Progenitor cell of endocrine pancreas (in vitro differentiated cells): ENCODE data around the gene RNF5. TPM values are rescaled to one million over a fixed set of nuclear protein-coding genes. Genes with fewer than 3 reads are reported as not detected.

Experiments used
- DNase-seq: peaks from one replicate; pipeline ENCODE4 v3.0.0; 2021; ENCODE audit warnings: low spot score; ENCODE audit not compliant: unreplicated experiment
- H3K27ac Mint-ChIP-seq: 2 replicates; pipeline ENCODE4 v1.8.0; 2021; ENCODE audit warnings: mild to moderate bottlenecking, moderate library complexity, mixed read lengths
- H3K27me3 Mint-ChIP-seq: 2 replicates; pipeline ENCODE4 v1.8.0; 2021; ENCODE audit warnings: mixed read lengths
- H3K36me3 Mint-ChIP-seq: 2 replicates; pipeline ENCODE4 v1.8.0; 2022; ENCODE audit warnings: mixed read lengths; ENCODE audit not compliant: insufficient read depth
- H3K4me1 Mint-ChIP-seq: 2 replicates; pipeline ENCODE4 v1.8.0; 2021; ENCODE audit warnings: low read depth, mixed read lengths
- H3K4me3 Mint-ChIP-seq: 2 replicates; pipeline ENCODE4 v1.8.0; 2021; ENCODE audit warnings: low read depth, mild to moderate bottlenecking, moderate library complexity, mixed read lengths
- H3K9me3 Mint-ChIP-seq: 2 replicates; pipeline ENCODE4 v1.8.0; 2021; ENCODE audit warnings: low read depth, mixed read lengths
- CTCF ChIP-seq: fragments of 200-600 bp; sonication (generic); IDR thresholded peaks from one replicate; pipeline ENCODE4 v1.5.0; 2021; ENCODE audit warnings: antibody characterized with exemption, mild to moderate bottlenecking; ENCODE audit not compliant: unreplicated experiment
- total RNA-seq: library from RNA; stranded (reverse); gene quantifications from 2 replicates; pipeline ENCODE4 v1.2.1, GENCODE V29; 2021

Gene RNF5
- total RNA-seq, 1 donor from 2014 or later: 92.2 TPM

GRCh38 chr6:32194825-32195651 is 16.8 kb downstream of the RNF5 start:
- peak; percentile 46 for TF ChIP-seq CTCF
- Mint-ChIP-seq H3K4me3 (peak overlapping the region; percentile 93), H3K9me3 (no peaks in the 10 kb centered on the region), H3K4me1 (peaks cover 31% of the 10 kb centered on the region), H3K36me3 (no peaks in the 10 kb centered on the region), H3K27ac (peak overlapping the region; percentile 99), H3K27me3 (no peaks in the 10 kb centered on the region)
- DNase-seq: no peak

DNA sequence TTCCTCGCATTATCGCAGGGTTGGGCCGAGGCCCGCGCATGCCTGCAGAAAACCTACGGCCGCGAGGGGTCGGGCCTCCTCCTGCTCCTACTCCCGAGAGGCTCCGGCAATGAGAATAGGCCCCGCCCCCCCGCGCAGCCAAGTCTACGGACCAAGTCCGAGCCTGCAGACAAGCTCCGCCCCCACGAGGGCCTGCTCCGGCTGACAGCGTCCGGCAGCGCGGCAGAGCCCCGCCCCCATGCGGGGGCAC is 17.4 kb downstream of the RNF5 start:
- Mint-ChIP-seq H3K4me3 (peak overlapping the region; percentile 93), H3K4me1 (peaks cover 26% of the 10 kb centered on the region), H3K27ac (peak overlapping the region; percentile 100), H3K9me3 (no peaks in the 10 kb centered on the region), H3K27me3 (no peaks in the 10 kb centered on the region), H3K36me3 (no peaks in the 10 kb centered on the region)
- DNase-seq: peak; percentile 100
- peak; percentile 45 for TF ChIP-seq CTCF

- peak overlapping the region; percentile 93 for H3K4me3 Mint-ChIP-seq
- H3K9me3 Mint-ChIP-seq: no peaks in the 10 kb centered on the region
- no peaks in the 10 kb centered on the region for H3K36me3 Mint-ChIP-seq
- H3K27me3 Mint-ChIP-seq: no peaks in the 10 kb centered on the region
- peaks cover 23% of the 10 kb centered on the region for H3K4me1 Mint-ChIP-seq
- peak; percentile 75 for DNase-seq
- peak overlapping the region; percentile 100 for H3K27ac Mint-ChIP-seq
- no peak for TF ChIP-seq CTCF
These were observed 17.9 kb downstream of the RNF5 start for GRCh38 chr6:32195902-32196681.

DNA sequence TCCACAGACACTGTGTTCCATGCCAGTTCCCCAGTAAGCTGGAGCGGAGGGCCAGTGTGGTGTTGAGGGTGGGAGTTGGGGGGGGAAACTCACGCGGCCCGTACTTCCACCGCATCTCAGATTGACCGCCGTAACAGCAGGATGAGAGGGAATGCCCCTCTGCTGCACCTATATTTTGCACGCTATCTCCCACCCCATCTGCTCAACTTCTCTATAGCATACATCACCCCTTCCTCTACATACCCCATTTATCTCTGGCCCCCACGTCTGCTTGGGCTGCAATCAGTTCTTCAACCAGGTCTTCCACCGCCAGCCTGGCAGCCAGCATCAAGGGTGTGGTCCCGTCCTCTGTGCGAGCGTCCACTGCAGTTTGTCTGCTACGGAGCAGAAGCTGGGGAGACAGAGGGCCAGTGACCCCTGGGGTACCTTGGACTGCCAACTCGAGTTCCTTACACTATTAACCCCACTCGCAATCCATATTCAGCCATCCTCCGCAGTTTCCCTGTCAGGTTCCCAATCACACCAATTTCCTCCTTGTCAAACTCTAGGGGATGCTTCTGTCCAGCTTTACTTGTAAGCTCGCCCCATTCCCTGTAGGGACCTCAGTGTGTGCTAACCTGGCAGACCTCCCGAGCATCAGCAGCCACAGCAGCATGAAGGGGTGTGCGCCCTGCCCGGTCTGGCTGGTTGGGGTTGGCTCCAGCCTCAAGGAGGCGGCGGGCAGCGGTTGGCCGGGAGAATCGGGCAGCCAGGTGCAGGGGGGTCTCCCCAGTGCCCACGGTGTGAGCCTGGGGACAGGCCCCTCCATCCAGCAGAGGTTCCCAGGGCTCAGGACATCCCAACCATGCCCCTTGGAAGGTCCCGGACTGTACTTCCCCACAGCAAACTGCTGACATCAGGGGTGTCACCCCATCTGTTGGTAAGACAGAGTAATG is 18.7 kb downstream of the RNF5 start:
- Mint-ChIP-seq H3K9me3 (no peaks in the 10 kb centered on the region), H3K36me3 (no peaks in the 10 kb centered on the region), H3K27me3 (no peaks in the 10 kb centered on the region), H3K27ac (peak overlapping the region; percentile 100), H3K4me1 (peaks cover 18% of the 10 kb centered on the region), H3K4me3 (peak overlapping the region; percentile 93)
- no peak for DNase-seq
- no peak for TF ChIP-seq CTCF

- no peak for TF ChIP-seq CTCF
- Mint-ChIP-seq H3K4me1 (peaks cover 13% of the 10 kb centered on the region), H3K27me3 (peaks cover under 1% of the 10 kb centered on the region), H3K9me3 (no peaks in the 10 kb centered on the region), H3K36me3 (no peaks in the 10 kb centered on the region), H3K4me3 (no peak overlapping the region), H3K27ac (no peak overlapping the region)
- no peak for DNase-seq
These were observed 20.1 kb downstream of the RNF5 start for GRCh38 chr6:32198345-32198696.
